Calu3 (cell line): Measurements from ENCODE around the gene ATXN7. TPM values are rescaled to one million over a fixed set of nuclear protein-coding genes. Genes with fewer than 3 reads are reported as not detected.

Source experiments
- BruUV-seq: library from RNA; stranded (reverse); fragments of 400-500 nt; replicated peaks from 2 replicates; lab custom pipeline; 2021; lab: Mats Ljungman, UMichigan
- CTCF ChIA-PET: fragments of 300-600 bp; sonication (Branson Sonifier 250); formaldehyde crosslinking; loops from one replicate; lab custom pipeline; 2022; ENCODE audit warnings: antibody characterized with exemption; lab: Charles Lee
- DNase-seq: peaks from one replicate; pipeline ENCODE4 v3.0.0; 2022
- H3K27ac Mint-ChIP-seq: one replicate; pipeline ENCODE4 v1.8.0; 2022; ENCODE audit warnings: mixed read lengths; ENCODE audit not compliant: unreplicated experiment
- H3K27me3 Mint-ChIP-seq: one replicate; pipeline ENCODE4 v1.8.0; 2022; ENCODE audit warnings: mixed read lengths; ENCODE audit not compliant: unreplicated experiment
- H3K36me3 Mint-ChIP-seq: one replicate; pipeline ENCODE4 v1.8.0; 2022; ENCODE audit warnings: mild to moderate bottlenecking, moderate library complexity, mixed read lengths; ENCODE audit not compliant: insufficient read depth, unreplicated experiment
- H3K4me1 Mint-ChIP-seq: one replicate; pipeline ENCODE4 v1.8.0; 2022; ENCODE audit warnings: mild to moderate bottlenecking, low read depth, mixed read lengths; ENCODE audit not compliant: unreplicated experiment
- H3K4me3 Mint-ChIP-seq: one replicate; pipeline ENCODE4 v1.8.0; 2022; ENCODE audit warnings: mild to moderate bottlenecking, low read depth, moderate library complexity, mixed read lengths; ENCODE audit not compliant: unreplicated experiment
- H3K9me3 Mint-ChIP-seq: one replicate; pipeline ENCODE4 v1.8.0; 2022; ENCODE audit warnings: low read depth, mixed read lengths; ENCODE audit not compliant: unreplicated experiment
- intact Hi-C: fragments of 100-400 bp; cut with micrococcal nuclease; formaldehyde crosslinking; loops from one replicate; pipeline ENCODE4 v1.10.0; 2022; ENCODE audit not compliant: unreplicated experiment
- total RNA-seq: library from RNA; stranded (reverse); gene quantifications from 2 replicates; pipeline ENCODE4 v1.2.3, GENCODE V29; 2022
- TF ChIP-seq, protein P1 (sequence below): fragments of 200-600 bp; IDR thresholded peaks from one replicate; pipeline ENCODE4 v1.8.0; 2022; ENCODE audit warnings: antibody characterized with exemption; ENCODE audit not compliant: unreplicated experiment

Gene ATXN7
- total RNA-seq, 1 experiment from 2014 or later = 31.2 TPM

DNA sequence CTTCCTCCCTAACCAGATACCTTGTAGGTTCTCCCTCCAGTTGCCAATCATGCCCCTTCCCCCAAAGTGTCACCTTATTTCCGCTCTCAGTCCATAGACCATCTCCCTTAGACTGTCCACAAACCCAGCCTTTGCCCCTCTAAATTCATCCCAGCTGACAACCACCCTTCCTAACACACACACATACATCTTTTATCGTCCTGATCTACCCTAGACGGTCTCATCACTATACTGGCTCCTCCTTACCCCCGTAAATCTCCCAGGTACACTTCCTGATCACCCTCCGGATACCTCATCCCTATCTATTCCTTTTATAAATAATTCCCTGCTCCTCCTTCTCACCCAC lies 890 bp upstream of the ATXN7 start:
- TF ChIP-seq, protein P1, sequence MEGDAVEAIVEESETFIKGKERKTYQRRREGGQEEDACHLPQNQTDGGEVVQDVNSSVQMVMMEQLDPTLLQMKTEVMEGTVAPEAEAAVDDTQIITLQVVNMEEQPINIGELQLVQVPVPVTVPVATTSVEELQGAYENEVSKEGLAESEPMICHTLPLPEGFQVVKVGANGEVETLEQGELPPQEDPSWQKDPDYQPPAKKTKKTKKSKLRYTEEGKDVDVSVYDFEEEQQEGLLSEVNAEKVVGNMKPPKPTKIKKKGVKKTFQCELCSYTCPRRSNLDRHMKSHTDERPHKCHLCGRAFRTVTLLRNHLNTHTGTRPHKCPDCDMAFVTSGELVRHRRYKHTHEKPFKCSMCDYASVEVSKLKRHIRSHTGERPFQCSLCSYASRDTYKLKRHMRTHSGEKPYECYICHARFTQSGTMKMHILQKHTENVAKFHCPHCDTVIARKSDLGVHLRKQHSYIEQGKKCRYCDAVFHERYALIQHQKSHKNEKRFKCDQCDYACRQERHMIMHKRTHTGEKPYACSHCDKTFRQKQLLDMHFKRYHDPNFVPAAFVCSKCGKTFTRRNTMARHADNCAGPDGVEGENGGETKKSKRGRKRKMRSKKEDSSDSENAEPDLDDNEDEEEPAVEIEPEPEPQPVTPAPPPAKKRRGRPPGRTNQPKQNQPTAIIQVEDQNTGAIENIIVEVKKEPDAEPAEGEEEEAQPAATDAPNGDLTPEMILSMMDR = no peak
- Mint-ChIP-seq H3K27ac (peak overlapping the region; percentile 59), H3K9me3 (no peaks in the 10 kb centered on the region), H3K36me3 (peaks cover 27% of the 10 kb centered on the region), H3K27me3 (no peaks in the 10 kb centered on the region), H3K4me1 (peaks cover 42% of the 10 kb centered on the region), H3K4me3 (peak overlapping the region; percentile 78)
- intact Hi-C loops = loop anchor here (10.0 kb wide), 1 partner anchor 102 kb away; no protein-coding TSS in a partner anchor
- no TSS peak for BruUV-seq
- CTCF ChIA-PET = no interaction called here
- DNase-seq = no peak

GRCh38 chr3:63864008-63864964 lies 619 bp downstream of the ATXN7 start:
- intact Hi-C loops = loop anchor here (10.0 kb wide), 1 partner anchor 101 kb away; no protein-coding TSS in a partner anchor
- BruUV-seq = no TSS peak
- TF ChIP-seq, protein P1 = no peak

DNA sequence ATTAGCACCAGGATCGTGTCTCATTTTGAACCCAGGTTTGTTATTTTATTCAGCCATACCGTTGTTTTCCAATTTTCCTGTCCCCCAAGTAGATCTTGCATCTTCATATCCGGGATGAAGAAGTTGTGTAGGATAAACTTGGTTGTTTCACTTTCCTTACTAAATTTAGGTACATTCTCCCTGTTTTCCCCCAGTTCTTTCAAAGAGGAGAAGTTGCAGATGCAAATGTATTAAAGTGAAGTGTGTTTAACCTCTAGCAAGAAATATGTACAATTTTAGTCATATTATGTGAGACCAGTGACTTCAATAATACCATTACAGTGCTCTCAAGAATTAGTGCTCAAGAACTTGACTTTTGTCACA lies 1.3 kb downstream of the ATXN7 start:
- intact Hi-C loops = loop anchor here (5.0 to 10.0 kb wide), 2 partner anchors 47 to 100 kb away; partner anchors contain the start of gene SCAANT1
- H3K4me1 Mint-ChIP-seq = peaks cover 30% of the 10 kb centered on the region
- DNase-seq = no peak
- H3K9me3 Mint-ChIP-seq = no peaks in the 10 kb centered on the region
- peak overlapping the region; percentile 78 for H3K4me3 Mint-ChIP-seq
- TF ChIP-seq, protein P1 = no peak
- peak overlapping the region; percentile 76 for H3K27ac Mint-ChIP-seq
- CTCF ChIA-PET = no interaction called here
- BruUV-seq = TSS peak; percentile 58
- H3K36me3 Mint-ChIP-seq = peaks cover 27% of the 10 kb centered on the region
- H3K27me3 Mint-ChIP-seq = no peaks in the 10 kb centered on the region

More at GRCh38 chr3:63864008-63864964, 619 bp downstream of the ATXN7 start:
- peak overlapping the region; percentile 78 for H3K4me3 Mint-ChIP-seq
- CTCF ChIA-PET = interaction anchor here (0.6 kb wide), 1 partner anchor 43 kb away, joined by 3 read pairs; no protein-coding TSS in a partner anchor
- peaks cover 27% of the 10 kb centered on the region for H3K36me3 Mint-ChIP-seq
- no peaks in the 10 kb centered on the region for H3K27me3 Mint-ChIP-seq
- peaks cover 36% of the 10 kb centered on the region for H3K4me1 Mint-ChIP-seq
- DNase-seq = peak; percentile 41
- peak overlapping the region; percentile 76 for H3K27ac Mint-ChIP-seq
- no peaks in the 10 kb centered on the region for H3K9me3 Mint-ChIP-seq

GRCh38 chr3:63867225-63867624 lies 3.6 kb downstream of the ATXN7 start:
- BruUV-seq = no TSS peak
- TF ChIP-seq, protein P1 = no peak
- no peak overlapping the region for H3K4me3 Mint-ChIP-seq
- no peak overlapping the region for H3K27ac Mint-ChIP-seq
- peaks cover 27% of the 10 kb centered on the region for H3K36me3 Mint-ChIP-seq
- H3K4me1 Mint-ChIP-seq = peaks cover 21% of the 10 kb centered on the region
- intact Hi-C loops = loop anchor here (5.0 to 10.0 kb wide), 2 partner anchors 45 to 98 kb away; partner anchors contain the start of gene SCAANT1
- CTCF ChIA-PET = no interaction called here
- no peaks in the 10 kb centered on the region for H3K9me3 Mint-ChIP-seq
- H3K27me3 Mint-ChIP-seq = no peaks in the 10 kb centered on the region
- no peak for DNase-seq
